AG09319 (cell line): ENCODE measurements around the gene DBH.

Experiments
- DNase-seq: peaks from one replicate; pipeline ENCODE4 v3.0.0-alpha.2; 2010; ENCODE audit warnings: low read depth; ENCODE audit errors: extremely low read depth
- CTCF ChIP-seq: IDR thresholded peaks from 2 replicates; pipeline ENCODE4 v1.5.1; 2011; ENCODE audit warnings: low read depth, mild to moderate bottlenecking, inconsistent platforms, low read length, moderate library complexity

DBH gene

GRCh38 chr9:133609311-133610098 is 26.7 kb upstream of the DBH start, which contains the start of gene FAM163B:
Gene FAM163B (minus strand): TSS chr9:133609389. CDS start chr9:133580223, 29,166 bp downstream.
- TF ChIP-seq CTCF = no peak
- no peak for DNase-seq

- no peak for TF ChIP-seq CTCF
- DNase-seq = no peak
These were observed 25.3 kb upstream of the DBH start for GRCh38 chr9:133610845-133611244.

- TF ChIP-seq CTCF = no peak
- DNase-seq = no peak
These were observed 24.1 kb upstream of the DBH start for GRCh38 chr9:133612051-133612450.

GRCh38 chr9:133612816-133613215 is 23.3 kb upstream of the DBH start:
- no peak for TF ChIP-seq CTCF
- DNase-seq = no peak

- TF ChIP-seq CTCF = no peak
- DNase-seq = no peak
These were observed 22.7 kb upstream of the DBH start for GRCh38 chr9:133613432-133613831.

GRCh38 chr9:133614056-133614455 is 22.1 kb upstream of the DBH start:
- no peak for TF ChIP-seq CTCF
- no peak for DNase-seq

GRCh38 chr9:133614678-133615077 is 21.5 kb upstream of the DBH start:
- DNase-seq = no peak
- TF ChIP-seq CTCF = no peak
